SK-N-MC (cell line): ENCODE data around the gene TRAF3IP3.

Experiments
- DNase-seq: peaks from one replicate; pipeline ENCODE4 v3.0.0-alpha.2; 2011; ENCODE audit warnings: low read depth, low spot score
- H3K27ac ChIP-seq: fragments of 200-600 bp; sonication (generic); 2 replicates; pipeline ENCODE4 v1.5.1; 2016; ENCODE audit warnings: mixed run types
- H3K36me3 ChIP-seq: fragments of 200-600 bp; sonication (generic); 2 replicates; pipeline ENCODE4 v1.6.1; 2017; ENCODE audit warnings: antibody characterized with exemption, low read length, mixed read lengths; ENCODE audit not compliant: insufficient read depth
- H3K4me3 ChIP-seq: fragments of 200-600 bp; sonication (generic); 2 replicates; pipeline ENCODE4 v1.5.1; 2016
- H3K9ac ChIP-seq: fragments of 200-600 bp; sonication (generic); 2 replicates; pipeline ENCODE4 v1.8.0; 2017; ENCODE audit warnings: mixed run types, mixed read lengths; ENCODE audit not compliant: insufficient read length
- H3K9me3 ChIP-seq: fragments of 200-600 bp; sonication (generic); 2 replicates; pipeline ENCODE4 v1.6.1; 2017; ENCODE audit warnings: low read depth, mild to moderate bottlenecking, antibody characterized with exemption, low read length, moderate library complexity, mixed read lengths
- EZH2 ChIP-seq: fragments of 200-600 bp; sonication (generic); IDR thresholded peaks from one replicate; pipeline ENCODE4 v1.6.1; 2017; ENCODE audit warnings: antibody characterized with exemption
- FOXP2 ChIP-seq: optimal IDR thresholded peaks from 2 replicates; pipeline ENCODE3; 2011; ENCODE audit warnings: mild to moderate bottlenecking, moderate library complexity; ENCODE audit not compliant: insufficient read depth; ENCODE audit errors: extremely low read length, control extremely low read depth
- POLR2AphosphoS5 ChIP-seq: IDR thresholded peaks from 2 replicates; pipeline ENCODE4 v1.6.1; 2012; ENCODE audit warnings: mild to moderate bottlenecking, low read depth, low read length, borderline replicate concordance

Gene TRAF3IP3

DNA sequence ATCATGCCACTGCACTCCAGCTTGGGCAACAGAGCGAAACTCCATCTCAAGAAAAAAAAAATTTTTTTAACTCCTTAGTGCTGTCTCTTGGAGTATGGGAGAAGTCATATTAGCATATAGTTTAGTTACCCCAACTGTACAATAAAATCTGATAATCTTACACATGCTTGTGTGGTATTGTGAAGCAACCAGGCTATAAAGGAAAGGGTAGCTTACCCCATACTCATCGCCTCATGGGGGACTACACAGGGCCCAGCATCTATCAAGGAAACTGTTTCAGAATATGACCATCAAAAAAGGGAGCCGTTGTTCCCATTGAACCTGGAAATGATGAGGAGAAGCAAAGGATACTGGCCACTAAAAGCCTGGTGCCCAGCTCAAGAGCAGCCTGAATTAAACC is 3.0 kb upstream of the TRAF3IP3 start:
- H3K27ac ChIP-seq = no peak overlapping the region
- H3K9ac ChIP-seq = no peak overlapping the region
- no peaks in the 10 kb centered on the region for H3K9me3 ChIP-seq
- TF ChIP-seq POLR2AphosphoS5 (no peak), EZH2 (no peak), FOXP2 (no peak)
- H3K36me3 ChIP-seq = no peaks in the 10 kb centered on the region
- H3K4me3 ChIP-seq = no peak overlapping the region
- DNase-seq = no peak

DNA sequence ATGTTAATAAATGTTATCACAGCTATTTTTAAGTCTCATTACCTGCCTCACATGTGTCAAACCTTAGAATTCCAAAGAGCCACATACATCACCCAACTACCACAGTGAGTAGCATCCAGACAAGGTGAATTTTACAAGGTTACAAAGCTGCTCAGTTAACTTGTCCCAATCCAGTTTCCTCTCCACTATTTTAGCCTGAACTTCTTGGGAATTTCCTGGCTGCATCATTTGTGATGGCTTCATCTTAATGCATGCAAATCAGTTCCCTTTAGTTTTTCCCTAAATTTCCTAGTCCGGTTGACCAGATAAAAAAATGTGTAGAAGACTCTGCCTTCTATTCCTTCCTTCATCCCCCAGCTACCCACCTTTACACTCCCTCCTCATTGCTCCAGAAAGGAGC is 597 bp upstream of the TRAF3IP3 start:
- DNase-seq = no peak
- H3K9ac ChIP-seq = no peak overlapping the region
- H3K27ac ChIP-seq = no peak overlapping the region
- H3K36me3 ChIP-seq = no peaks in the 10 kb centered on the region
- H3K4me3 ChIP-seq = no peak overlapping the region
- no peak for TF ChIP-seq EZH2
- no peak for TF ChIP-seq POLR2AphosphoS5
- no peak for TF ChIP-seq FOXP2
- no peaks in the 10 kb centered on the region for H3K9me3 ChIP-seq

DNA sequence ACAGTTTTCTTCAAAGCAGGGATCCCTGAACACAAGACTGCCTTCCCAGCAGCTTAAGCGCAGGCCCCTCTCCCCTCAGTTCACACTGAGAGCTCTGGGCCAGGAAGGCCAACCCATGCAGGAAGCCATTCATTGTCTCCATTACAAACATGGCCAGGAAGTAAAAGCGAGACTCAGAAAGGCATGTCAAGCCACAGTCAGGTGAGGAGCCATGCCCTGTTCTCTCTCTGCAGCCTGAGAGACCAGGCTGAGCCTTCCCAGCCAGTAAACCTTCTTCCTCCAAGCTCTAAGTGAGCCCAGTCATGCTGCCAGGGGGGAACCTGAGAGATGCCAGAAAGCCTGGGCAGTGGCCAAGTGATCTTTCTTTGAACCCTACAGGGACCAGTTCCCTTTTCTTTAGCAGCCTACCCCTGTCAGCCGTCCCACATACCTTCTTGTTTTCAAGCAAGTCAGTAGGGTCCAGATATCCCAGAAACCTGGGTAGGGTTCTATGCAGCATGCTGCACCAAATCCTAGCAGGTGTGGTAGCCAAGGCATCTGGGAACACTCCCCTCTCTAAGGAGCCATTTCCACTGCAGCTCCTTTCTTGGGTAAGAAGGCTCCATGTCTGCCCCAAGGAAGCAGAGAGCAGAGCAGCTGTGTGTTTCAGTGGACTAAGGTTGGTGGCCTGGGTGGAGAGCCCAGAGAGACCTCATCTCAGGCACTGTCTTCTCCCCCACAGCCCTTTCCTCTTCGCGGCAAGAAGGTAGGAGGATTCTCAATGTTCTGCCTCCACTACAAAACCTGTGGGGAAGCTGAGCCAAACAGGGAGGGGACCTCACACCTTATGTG is 977 bp downstream of the TRAF3IP3 start:
- DNase-seq = no peak
- Histone ChIP-seq H3K36me3 (no peaks in the 10 kb centered on the region), H3K4me3 (no peak overlapping the region), H3K9ac (no peak overlapping the region), H3K9me3 (no peaks in the 10 kb centered on the region), H3K27ac (no peak overlapping the region)
- TF ChIP-seq FOXP2 = no peak

DNA sequence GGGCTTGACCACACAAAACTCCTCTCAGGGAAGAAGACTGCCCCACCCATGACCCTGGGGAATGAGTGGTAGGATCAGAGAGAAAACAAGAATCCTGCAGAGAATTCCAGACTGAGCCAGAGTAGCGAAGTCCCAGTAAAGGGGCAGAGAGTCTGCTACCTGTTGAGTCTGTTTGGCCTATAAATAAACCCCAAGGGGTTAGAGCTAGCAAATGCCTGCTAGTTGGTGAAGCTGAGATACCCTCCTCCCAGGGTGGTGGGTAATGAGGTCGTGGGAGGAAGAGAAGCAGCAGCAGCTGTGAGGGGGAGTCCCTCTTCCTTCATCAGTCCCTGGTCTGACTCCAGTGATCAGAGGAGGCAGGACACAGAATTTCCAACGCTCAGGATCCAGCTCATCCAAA is 2.5 kb downstream of the TRAF3IP3 start:
- Histone ChIP-seq H3K36me3 (no peaks in the 10 kb centered on the region), H3K9me3 (no peaks in the 10 kb centered on the region), H3K27ac (no peak overlapping the region), H3K4me3 (no peak overlapping the region), H3K9ac (no peak overlapping the region)
- no peak for DNase-seq
- TF ChIP-seq FOXP2 (no peak), POLR2AphosphoS5 (no peak), EZH2 (no peak)

DNA sequence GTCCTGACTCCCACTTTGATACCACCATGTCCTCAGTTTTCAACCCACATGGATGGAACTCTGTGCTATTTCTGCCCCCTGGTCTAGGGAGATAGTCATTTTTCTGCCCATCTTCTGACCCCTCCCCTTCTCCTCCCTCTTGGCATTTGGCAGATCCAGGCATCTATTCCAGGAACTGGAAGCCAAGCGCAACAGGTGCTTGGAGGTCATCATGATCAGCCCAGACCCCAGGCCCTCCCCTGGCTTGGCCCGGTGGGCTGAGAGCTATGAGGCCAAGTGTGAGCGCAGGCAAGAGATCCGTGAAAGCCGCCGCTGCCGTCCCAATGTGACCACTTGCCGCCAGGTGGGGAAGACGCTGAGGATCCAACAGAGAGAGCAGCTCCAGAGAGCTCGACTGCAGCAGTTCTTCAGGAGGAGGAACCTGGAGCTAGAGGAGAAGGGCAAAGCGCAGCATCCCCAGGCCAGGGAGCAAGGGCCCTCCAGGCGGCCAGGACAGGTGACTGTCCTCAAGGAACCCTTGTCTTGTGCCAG is 4.0 kb downstream of the TRAF3IP3 start:
- TF ChIP-seq EZH2 (no peak), POLR2AphosphoS5 (no peak), FOXP2 (no peak)
- no peak for DNase-seq
- H3K9me3 ChIP-seq = no peaks in the 10 kb centered on the region
- H3K27ac ChIP-seq = no peak overlapping the region
- no peaks in the 10 kb centered on the region for H3K36me3 ChIP-seq
- no peak overlapping the region for H3K4me3 ChIP-seq
- no peak overlapping the region for H3K9ac ChIP-seq

DNA sequence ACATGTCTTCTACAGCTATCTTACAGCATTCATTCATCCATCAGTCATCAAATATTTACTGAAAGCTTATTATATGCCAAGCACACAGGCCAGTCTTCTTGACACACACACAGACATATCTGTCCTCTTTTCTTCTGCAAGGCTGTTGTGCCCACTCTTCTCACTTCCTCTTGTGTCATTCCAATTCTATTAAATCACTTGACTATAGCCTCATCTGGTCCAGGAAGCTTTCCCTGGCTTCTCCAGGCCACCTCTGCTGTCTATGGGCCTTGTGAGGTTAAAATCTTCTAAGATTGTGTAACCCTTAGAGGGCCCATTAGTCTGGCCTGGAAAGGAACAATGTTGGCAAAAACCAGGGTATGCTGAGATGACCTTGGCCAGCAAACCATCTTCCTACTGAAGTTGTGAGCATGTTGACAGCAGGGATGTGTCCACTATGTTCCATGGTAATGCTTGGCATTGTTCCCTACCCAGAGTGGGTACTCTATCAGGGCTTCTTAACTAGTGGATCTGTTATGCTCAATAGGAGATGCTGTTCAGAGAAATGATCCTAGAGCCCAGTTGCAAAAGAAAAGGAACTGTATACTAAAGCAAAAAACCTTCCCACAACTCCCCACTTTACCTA is 5.3 kb downstream of the TRAF3IP3 start:
- DNase-seq = no peak
- TF ChIP-seq FOXP2 (no peak), EZH2 (no peak), POLR2AphosphoS5 (no peak)
- H3K36me3 ChIP-seq = no peaks in the 10 kb centered on the region

DNA sequence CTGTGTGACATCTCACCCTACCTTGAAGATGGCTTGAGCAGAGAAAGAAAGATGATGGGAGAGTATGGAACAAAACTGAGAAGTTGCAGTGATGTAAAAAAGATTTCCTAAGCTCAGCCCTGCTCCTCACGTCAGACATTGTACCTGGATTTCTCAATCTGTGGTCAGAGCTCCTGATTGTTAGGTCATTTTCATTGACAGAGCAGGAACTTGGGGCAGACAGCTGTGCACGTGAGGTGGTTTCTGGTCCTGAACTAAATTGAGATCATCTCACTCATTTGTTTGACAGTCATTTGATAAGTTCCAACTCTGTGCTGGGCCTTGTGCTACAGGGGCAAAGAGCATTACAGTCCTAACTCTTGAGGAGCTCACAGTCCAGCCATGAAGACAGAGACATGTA is 10.2 kb downstream of the TRAF3IP3 start:
- Histone ChIP-seq H3K27ac (no peak overlapping the region), H3K9me3 (no peaks in the 10 kb centered on the region), H3K4me3 (no peak overlapping the region), H3K36me3 (no peaks in the 10 kb centered on the region), H3K9ac (no peak overlapping the region)
- TF ChIP-seq FOXP2 = no peak
- no peak for TF ChIP-seq EZH2
- no peak for DNase-seq

More for the DNA sequence above, 5.3 kb downstream of the TRAF3IP3 start:
- H3K9me3 ChIP-seq = no peaks in the 10 kb centered on the region
- H3K9ac ChIP-seq = no peak overlapping the region
- H3K4me3 ChIP-seq = no peak overlapping the region
- no peak overlapping the region for H3K27ac ChIP-seq

DNA sequence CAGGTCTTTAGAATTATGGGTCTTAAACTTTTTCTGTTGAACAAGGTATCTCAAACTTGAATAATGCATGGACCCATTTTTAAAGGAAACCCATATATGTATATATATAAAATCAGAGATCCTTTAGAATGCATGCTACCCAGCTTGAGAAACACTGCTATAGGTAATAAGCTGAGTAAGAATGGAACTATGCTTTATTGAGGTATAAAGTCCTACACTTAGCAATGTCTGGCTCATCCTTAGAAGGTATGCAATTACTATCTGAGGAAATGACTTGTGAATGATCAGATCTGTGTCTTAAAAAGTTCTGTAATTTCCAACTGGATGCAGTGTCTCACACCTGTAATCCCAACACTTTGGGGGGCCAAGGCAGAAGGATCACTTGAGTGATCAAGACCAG is 11.2 kb downstream of the TRAF3IP3 start:
- TF ChIP-seq POLR2AphosphoS5 = no peak
- no peak for TF ChIP-seq EZH2
- TF ChIP-seq FOXP2 = no peak
- H3K27ac ChIP-seq = no peak overlapping the region
- H3K9me3 ChIP-seq = no peaks in the 10 kb centered on the region
- no peak overlapping the region for H3K4me3 ChIP-seq
- DNase-seq = no peak
- H3K36me3 ChIP-seq = no peaks in the 10 kb centered on the region
- H3K9ac ChIP-seq = no peak overlapping the region
